ENCODE data around the gene NFE2L3.

Gene NFE2L3

DNA sequence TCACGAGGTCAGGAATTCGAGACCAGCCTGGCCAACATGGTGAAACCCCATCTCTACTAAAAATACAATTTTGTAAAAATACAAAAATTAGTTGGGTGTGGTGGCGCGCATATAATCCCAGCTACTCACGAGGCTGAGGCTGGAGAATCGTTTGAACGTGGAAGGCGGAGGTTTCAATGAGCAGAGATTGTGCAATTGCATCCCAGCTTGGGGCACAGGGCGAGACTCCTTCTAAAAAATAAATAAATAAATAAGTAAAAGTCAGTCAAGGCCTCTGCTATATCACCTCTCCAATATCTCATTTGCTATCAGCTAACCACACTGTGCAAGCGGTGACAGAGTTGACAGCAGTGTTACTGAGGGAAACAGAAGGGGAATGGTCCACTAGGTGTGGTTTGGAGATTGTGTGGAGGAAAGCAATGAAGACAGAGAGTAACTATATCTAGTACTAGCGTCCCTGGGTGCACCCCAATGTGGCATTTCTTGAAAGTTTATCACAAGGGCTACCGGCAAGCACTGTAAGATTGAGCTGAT lies 20.9 kb upstream of the NFE2L3 start:
- Mint-ChIP-seq H3K4me1 (no peaks in the 10 kb centered on the region), H3K27me3 (ENCODE audit: low read depth, poor library complexity) (peaks cover 27% of the 10 kb centered on the region), H3K27ac (no peak overlapping the region), H3K4me3 (no peak overlapping the region), H3K36me3 (ENCODE audit: low read depth) (no peaks in the 10 kb centered on the region), H3K9me3 (peaks cover 36% of the 10 kb centered on the region)
- DNase-seq: no peak
- TF ChIP-seq, protein P1, sequence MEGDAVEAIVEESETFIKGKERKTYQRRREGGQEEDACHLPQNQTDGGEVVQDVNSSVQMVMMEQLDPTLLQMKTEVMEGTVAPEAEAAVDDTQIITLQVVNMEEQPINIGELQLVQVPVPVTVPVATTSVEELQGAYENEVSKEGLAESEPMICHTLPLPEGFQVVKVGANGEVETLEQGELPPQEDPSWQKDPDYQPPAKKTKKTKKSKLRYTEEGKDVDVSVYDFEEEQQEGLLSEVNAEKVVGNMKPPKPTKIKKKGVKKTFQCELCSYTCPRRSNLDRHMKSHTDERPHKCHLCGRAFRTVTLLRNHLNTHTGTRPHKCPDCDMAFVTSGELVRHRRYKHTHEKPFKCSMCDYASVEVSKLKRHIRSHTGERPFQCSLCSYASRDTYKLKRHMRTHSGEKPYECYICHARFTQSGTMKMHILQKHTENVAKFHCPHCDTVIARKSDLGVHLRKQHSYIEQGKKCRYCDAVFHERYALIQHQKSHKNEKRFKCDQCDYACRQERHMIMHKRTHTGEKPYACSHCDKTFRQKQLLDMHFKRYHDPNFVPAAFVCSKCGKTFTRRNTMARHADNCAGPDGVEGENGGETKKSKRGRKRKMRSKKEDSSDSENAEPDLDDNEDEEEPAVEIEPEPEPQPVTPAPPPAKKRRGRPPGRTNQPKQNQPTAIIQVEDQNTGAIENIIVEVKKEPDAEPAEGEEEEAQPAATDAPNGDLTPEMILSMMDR (IDR thresholded peaks at IDR 0.05): no peak

DNA sequence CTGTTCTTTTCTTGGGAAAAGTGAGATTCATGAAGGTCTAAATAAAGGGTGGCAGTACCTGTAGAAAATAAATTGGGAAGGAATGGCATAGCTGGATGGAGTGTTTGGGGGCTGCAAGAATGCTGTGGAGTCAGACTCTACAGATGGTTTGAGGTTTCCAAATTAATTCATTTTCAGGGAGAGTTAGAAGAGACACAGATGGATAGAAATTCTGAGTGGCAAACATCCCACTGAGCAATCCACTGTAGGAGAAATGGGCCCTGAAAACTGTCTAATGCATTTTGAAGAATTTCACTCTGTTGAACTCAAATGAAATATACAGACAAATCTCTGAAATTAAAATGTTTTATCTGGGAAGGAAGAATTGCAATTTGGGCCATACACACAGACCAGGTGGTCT lies 16.9 kb upstream of the NFE2L3 start:
- no peak overlapping the region for H3K4me3 Mint-ChIP-seq
- TF ChIP-seq, protein P1 (IDR thresholded peaks at IDR 0.05): no peak
- DNase-seq: no peak
- peaks cover 21% of the 10 kb centered on the region for H3K27me3 Mint-ChIP-seq (ENCODE audit: low read depth, poor library complexity)
- H3K9me3 Mint-ChIP-seq: peaks cover 41% of the 10 kb centered on the region
- H3K27ac Mint-ChIP-seq: no peak overlapping the region
- H3K4me1 Mint-ChIP-seq: peaks cover 6% of the 10 kb centered on the region
- no peaks in the 10 kb centered on the region for H3K36me3 Mint-ChIP-seq (ENCODE audit: low read depth)

DNA sequence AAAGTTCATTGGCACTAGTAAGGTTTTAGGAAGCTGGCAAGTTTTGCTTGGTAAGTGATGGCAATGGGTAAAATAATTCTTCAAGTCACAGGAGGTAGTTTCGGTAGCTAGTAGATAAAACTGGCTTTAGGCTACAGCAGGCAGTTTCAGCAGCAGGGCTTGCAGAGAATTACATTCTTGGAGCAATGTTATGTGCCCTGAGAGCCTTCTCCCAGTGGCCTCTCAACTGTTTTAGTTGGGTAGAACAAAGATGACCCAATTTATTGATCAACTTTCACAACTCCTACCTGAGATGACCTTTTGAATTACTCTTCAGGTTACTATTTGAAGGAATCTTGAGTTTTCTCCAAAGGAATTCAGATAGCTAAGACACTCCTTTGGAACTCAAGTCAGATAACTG lies 16.4 kb upstream of the NFE2L3 start:
- peaks cover 6% of the 10 kb centered on the region for H3K4me1 Mint-ChIP-seq
- no peak overlapping the region for H3K27ac Mint-ChIP-seq
- H3K27me3 Mint-ChIP-seq (ENCODE audit: low read depth, poor library complexity): peaks cover 19% of the 10 kb centered on the region
- TF ChIP-seq, protein P1 (IDR thresholded peaks at IDR 0.05): no peak
- no peak overlapping the region for H3K4me3 Mint-ChIP-seq
- no peak for DNase-seq
- H3K36me3 Mint-ChIP-seq (ENCODE audit: low read depth): no peaks in the 10 kb centered on the region
- peaks cover 41% of the 10 kb centered on the region for H3K9me3 Mint-ChIP-seq

DNA sequence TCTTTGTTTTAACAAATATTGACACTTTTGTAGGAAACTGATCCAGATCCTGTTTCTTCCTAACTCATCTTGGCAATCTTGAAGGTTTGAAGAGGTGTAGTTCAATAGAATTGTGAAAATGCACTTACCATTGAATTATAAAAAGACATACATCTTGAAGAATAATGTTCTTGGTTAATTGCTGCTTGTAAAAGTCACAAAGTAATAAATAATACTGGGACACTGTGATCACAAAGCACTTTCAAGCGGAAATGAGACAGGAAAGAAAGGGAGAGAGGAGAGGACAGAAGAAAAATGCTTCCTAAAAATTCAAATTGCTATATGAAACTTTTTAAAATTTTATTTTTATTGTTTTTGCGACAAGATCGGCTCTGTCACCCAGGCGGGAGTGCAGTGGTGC lies 15.2 kb upstream of the NFE2L3 start:
- Mint-ChIP-seq H3K4me1 (peaks cover 6% of the 10 kb centered on the region), H3K27ac (peak overlapping the region; percentile 56), H3K36me3 (ENCODE audit: low read depth) (no peaks in the 10 kb centered on the region), H3K9me3 (peaks cover 38% of the 10 kb centered on the region), H3K4me3 (no peak overlapping the region), H3K27me3 (ENCODE audit: low read depth, poor library complexity) (peaks cover 19% of the 10 kb centered on the region)
- DNase-seq: no peak
- TF ChIP-seq, protein P1 (IDR thresholded peaks at IDR 0.05): no peak

DNA sequence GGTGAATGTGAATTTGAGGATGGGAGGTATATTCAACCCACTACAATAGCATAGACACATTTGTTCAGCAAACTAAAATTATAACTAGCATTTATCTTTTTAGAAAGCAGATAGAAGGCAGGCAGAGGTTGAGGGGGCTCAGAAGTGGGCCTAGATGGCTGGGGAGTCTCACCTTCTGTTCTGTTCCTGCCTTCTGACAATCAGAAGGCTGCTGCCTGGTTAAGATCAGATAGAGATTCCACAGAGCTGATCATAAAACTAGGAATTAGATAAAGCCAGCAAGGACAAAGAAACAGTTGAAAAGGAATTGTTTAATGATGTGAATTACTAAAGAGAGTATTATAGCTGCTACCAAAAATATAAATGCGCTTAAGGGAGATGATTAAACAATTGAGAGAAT lies 11.6 kb upstream of the NFE2L3 start:
- TF ChIP-seq, protein P1 (IDR thresholded peaks at IDR 0.05): no peak
- H3K4me3 Mint-ChIP-seq: no peak overlapping the region
- no peak overlapping the region for H3K27ac Mint-ChIP-seq
- H3K4me1 Mint-ChIP-seq: peaks cover 6% of the 10 kb centered on the region
- no peaks in the 10 kb centered on the region for H3K36me3 Mint-ChIP-seq (ENCODE audit: low read depth)
- peaks cover 18% of the 10 kb centered on the region for H3K27me3 Mint-ChIP-seq (ENCODE audit: low read depth, poor library complexity)
- no peak for DNase-seq
- H3K9me3 Mint-ChIP-seq: peaks cover 11% of the 10 kb centered on the region

DNA sequence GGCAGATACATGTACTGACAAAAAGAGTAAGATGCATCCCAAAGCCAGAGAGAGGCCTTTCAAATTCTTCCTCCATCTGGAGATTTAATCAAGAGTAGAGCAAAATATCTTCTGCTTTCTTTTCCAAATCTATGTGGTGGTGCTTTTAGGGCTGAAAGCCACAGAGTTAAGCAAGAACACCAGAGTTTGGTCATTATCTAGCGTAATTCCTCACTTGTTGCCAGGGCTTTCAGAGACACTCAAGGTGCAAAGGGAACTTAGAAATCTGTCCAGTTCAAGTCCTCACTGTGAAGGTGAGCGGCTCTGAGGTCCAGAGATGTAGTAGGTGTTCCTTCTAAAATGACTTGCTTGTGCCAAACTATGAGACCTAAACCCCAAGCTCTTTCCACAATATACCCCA lies 10.9 kb upstream of the NFE2L3 start:
- H3K9me3 Mint-ChIP-seq: peaks cover 8% of the 10 kb centered on the region
- no peak overlapping the region for H3K4me3 Mint-ChIP-seq
- peaks cover 6% of the 10 kb centered on the region for H3K4me1 Mint-ChIP-seq
- TF ChIP-seq, protein P1 (IDR thresholded peaks at IDR 0.05): no peak
- H3K36me3 Mint-ChIP-seq (ENCODE audit: low read depth): no peaks in the 10 kb centered on the region
- no peak overlapping the region for H3K27ac Mint-ChIP-seq
- H3K27me3 Mint-ChIP-seq (ENCODE audit: low read depth, poor library complexity): peaks cover 17% of the 10 kb centered on the region
- DNase-seq: no peak
